AG04450 (cell line): ENCODE data around the gene NDUFV3. TPM values are rescaled to one million over a fixed set of nuclear protein-coding genes. Genes with fewer than 3 reads are reported as not detected.
"Not testable (repeated sequence)": the region's sequence is repeated elsewhere in the genome, so short reads cannot be mapped to it uniquely, and the experiment has no call there.

Source experiments
- CTCF ChIA-PET: fragments of 300-600, 350-600 bp; formaldehyde crosslinking; extraction: SDS; loops from one replicate; lab custom pipeline; 2022; ENCODE audit warnings: antibody characterized with exemption, inconsistent platforms; lab: Charles Lee
- POLR2A ChIA-PET: fragments of 350-600 bp; formaldehyde crosslinking; extraction: SDS; loops from one replicate; lab custom pipeline; 2021; ENCODE audit warnings: antibody characterized with exemption, inconsistent platforms; lab: Yijun Ruan, JAX
- DNase-seq: peaks from one replicate; pipeline ENCODE4 v3.0.0-alpha.2; 2011; ENCODE audit warnings: low read depth, low spot score
- H3K27ac ChIP-seq: one replicate; pipeline ENCODE4 v1.5.1; 2012; ENCODE audit warnings: low read depth, low read length, control low read depth
- H3K27me3 ChIP-seq: one replicate; pipeline ENCODE4 v1.6.0; 2012; ENCODE audit warnings: low read length; ENCODE audit not compliant: control insufficient read depth, insufficient read depth
- H3K4me3 ChIP-seq: 2 replicates; pipeline ENCODE4 v1.5.1; 2011; ENCODE audit warnings: mild to moderate bottlenecking, low read depth, low read length, control low read depth
- H3K9me3 ChIP-seq: 2 replicates; pipeline ENCODE4 v1.5.1; 2012; ENCODE audit warnings: low read length; ENCODE audit not compliant: control insufficient read depth, insufficient read depth
- CTCF ChIP-seq: IDR thresholded peaks from 2 replicates; pipeline ENCODE4 v1.5.1; 2011; ENCODE audit warnings: low read depth, low read length, control low read depth, inconsistent platforms
- polyA plus RNA-seq: library from polyadenylated mRNA; depleted of rRNA; stranded (reverse); fragments of >200 nt; gene quantifications from 2 replicates; pipeline ENCODE4 v1.2.3, GENCODE V29; 2011

NDUFV3 gene
- polyA plus RNA-seq, 1 experiment: 25.9 TPM

GRCh38 chr21:42892582-42892930 is 553 bp upstream of the NDUFV3 start:
- CTCF ChIA-PET: interaction anchor here (1.1 kb wide), 1 partner anchor 12 kb away, joined by 3 read pairs; no protein-coding TSS in a partner anchor
- peak overlapping the region; percentile 67 for H3K4me3 ChIP-seq
- no peak for TF ChIP-seq CTCF
- peak overlapping the region; percentile 87 for H3K27ac ChIP-seq
- no peaks in the 10 kb centered on the region for H3K9me3 ChIP-seq
- no peaks in the 10 kb centered on the region for H3K27me3 ChIP-seq
- DNase-seq: no peak
- POLR2A ChIA-PET: interaction anchor here (0.9 kb wide), 1 partner anchor 82 kb away, joined by 4 read pairs; the partner anchor contains the start of gene PKNOX1

- POLR2A ChIA-PET: no interaction called here
- CTCF ChIA-PET: no interaction called here
- no peak for DNase-seq
- Histone ChIP-seq H3K27ac (no peak overlapping the region), H3K4me3 (no peak overlapping the region), H3K27me3 (no peaks in the 10 kb centered on the region), H3K9me3 (no peaks in the 10 kb centered on the region)
- TF ChIP-seq CTCF: no peak
These were observed 7.3 kb downstream of the NDUFV3 start for GRCh38 chr21:42900446-42900845.

- no peak for TF ChIP-seq CTCF
- H3K27ac ChIP-seq: no peak overlapping the region
- H3K4me3 ChIP-seq: no peak overlapping the region
- ChIA-PET POLR2A (no interaction called here), CTCF (no interaction called here)
- H3K27me3 ChIP-seq: no peaks in the 10 kb centered on the region
- no peaks in the 10 kb centered on the region for H3K9me3 ChIP-seq
- no peak for DNase-seq
These were observed 10.7 kb downstream of the NDUFV3 start for GRCh38 chr21:42903817-42904216.

- H3K27ac ChIP-seq: no peak overlapping the region
- DNase-seq: no peak
- ChIA-PET CTCF (no interaction called here), POLR2A (no interaction called here)
- no peak overlapping the region for H3K4me3 ChIP-seq
- H3K27me3 ChIP-seq: no peaks in the 10 kb centered on the region
- no peak for TF ChIP-seq CTCF
- no peaks in the 10 kb centered on the region for H3K9me3 ChIP-seq
These were observed 12.1 kb downstream of the NDUFV3 start for GRCh38 chr21:42905195-42905594.

- ChIA-PET POLR2A (no interaction called here), CTCF (no interaction called here)
- Histone ChIP-seq H3K9me3 (no peaks in the 10 kb centered on the region), H3K27me3 (no peaks in the 10 kb centered on the region), H3K27ac (no peak overlapping the region), H3K4me3 (no peak overlapping the region)
- DNase-seq: no peak
- no peak for TF ChIP-seq CTCF
These were observed 13.1 kb downstream of the NDUFV3 start for GRCh38 chr21:42906233-42906632.

- H3K9me3 ChIP-seq, H3K27me3 ChIP-seq, H3K4me3 ChIP-seq, CTCF ChIA-PET, DNase-seq, POLR2A ChIA-PET, H3K27ac ChIP-seq: not testable (repeated sequence)
These were observed 15.4 kb downstream of the NDUFV3 start for GRCh38 chr21:42908484-42908883.

GRCh38 chr21:42911920-42912319 is 18.8 kb downstream of the NDUFV3 start:
- CTCF ChIA-PET, H3K27me3 ChIP-seq, H3K4me3 ChIP-seq, DNase-seq, H3K9me3 ChIP-seq, H3K27ac ChIP-seq, POLR2A ChIA-PET: not testable (repeated sequence)
